ENCODE data around the gene NFYC.

The NFYC gene

DNA sequence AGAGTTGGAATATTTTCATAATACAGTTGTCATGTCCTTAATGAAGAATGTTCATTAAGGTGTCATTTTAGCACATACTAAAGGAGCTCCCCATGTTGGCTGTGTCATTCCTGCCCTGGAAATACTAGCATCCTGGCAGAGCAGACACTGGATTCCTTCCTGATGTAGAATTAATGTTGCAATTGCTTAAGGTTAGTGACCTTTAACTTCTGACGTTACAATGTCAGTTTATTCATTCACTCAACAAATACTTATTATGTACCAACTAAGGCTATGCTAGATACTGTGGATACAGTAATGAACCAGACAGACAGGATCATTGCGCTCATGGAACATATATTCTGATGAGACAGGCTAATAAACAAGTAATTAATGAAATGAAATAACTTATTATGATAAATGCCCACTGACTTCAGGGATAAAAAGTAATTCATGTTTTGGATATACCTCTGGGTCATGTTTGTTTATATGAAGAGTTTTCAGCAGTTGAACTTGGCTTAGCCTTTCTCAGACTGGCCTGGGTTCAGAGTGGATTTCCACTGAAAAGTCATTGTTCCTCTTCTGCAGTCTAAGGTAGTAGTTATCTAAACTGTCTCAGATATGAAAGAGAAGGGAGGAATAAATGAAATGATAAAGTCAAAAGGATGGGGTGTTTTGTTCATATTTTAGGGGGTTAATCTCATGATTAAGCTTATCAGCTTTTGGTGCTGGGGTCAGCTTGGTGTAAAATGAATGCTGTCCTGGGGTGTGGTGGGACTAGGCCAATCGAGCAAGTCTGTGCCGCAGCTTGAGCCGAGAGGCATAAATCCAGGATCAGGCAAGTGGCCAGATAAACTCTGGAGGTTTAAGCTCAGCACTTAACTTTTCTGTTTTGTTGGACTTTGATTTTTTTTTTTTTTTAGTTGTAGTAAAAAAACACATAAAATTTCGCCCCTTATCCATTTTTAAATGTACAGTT is 48.8 kb downstream of the NFYC start:
- no peak for DNase-seq

DNA sequence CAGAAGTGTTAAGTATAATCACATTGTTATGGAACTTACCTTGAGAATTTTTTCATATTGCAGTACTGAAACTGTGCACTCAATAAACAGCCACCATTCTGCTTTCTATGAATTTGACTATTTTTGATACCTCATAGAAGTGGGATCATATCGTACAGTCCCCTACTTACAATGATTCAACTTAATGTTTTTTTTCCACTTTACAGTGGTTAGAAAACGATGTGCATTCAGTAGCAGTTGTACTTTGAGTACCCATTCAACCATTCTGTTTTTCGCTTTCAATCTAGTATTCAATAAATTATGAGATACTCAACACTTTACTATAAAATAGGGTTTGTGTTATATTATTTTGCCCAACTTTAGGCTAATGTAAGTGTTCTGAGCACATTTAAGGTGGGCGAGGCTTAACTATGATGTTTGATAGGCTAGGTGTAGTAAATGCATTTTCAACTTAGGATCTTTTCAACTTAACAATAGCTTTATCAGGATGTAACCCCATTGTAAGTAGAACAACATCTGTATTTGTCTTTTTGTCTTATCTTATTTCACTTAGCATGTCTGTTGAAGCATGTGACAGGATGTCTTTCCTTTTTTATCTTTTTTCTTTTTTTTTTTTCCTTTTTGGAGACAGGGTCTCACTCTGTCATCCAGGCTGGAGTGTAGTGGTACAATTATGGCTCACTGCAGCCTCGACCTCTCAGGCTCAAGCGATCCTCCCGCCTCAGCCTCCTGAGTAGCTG is 49.7 kb downstream of the NFYC start:
- DNase-seq: no peak

DNA sequence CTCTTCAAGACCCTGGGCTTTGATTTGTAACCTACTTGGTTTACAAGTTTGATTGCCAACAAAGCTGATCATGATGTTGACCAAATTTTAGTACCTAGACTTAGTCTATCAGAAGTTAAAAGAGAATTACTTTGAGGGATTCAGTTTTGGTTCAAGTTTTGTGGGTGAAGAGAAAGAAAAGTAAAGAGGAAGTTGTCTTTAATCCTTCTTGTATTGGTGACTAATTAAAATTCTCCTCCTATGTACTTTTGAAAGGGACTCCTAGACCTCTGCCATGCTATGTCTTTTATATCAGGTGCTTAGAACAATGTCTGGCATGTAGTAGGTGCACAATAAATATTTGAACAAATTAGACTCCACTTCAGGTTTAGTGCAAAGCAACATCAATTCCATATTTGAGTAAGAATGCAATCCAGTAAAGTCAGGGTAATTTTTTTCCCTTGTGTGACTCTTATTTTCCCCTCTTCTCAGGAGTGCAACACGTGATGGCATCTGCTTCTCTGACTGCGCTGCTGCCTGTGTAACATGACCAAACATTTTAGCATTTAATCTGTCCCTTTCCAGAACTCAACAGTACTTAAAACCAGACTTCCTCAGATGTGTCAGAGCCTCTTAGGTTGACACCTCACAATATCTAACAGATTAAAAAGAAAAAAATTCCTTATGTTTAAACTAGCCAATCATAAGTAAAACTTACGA is 51.0 kb downstream of the NFYC start:
- DNase-seq: peak; percentile 27

DNA sequence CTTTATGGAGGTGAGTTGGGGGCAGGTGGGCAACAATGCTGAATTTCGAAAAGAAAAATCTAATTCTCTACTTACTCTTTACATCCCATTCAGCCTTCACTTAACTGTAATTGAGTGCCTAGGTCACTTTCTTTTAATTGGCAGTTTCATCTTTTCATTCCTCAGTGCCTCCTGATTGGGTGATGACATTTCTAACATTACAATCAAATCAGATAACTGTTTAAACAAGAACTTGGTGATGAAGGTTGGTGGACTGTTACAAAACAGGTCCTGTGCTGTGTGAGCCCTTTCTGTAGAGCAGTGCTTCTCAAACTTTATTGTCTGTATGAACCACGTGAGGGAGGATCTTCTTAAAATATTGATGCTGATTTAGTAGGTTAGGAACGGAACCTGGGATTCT is 51.9 kb downstream of the NFYC start:
- DNase-seq: no peak

DNA sequence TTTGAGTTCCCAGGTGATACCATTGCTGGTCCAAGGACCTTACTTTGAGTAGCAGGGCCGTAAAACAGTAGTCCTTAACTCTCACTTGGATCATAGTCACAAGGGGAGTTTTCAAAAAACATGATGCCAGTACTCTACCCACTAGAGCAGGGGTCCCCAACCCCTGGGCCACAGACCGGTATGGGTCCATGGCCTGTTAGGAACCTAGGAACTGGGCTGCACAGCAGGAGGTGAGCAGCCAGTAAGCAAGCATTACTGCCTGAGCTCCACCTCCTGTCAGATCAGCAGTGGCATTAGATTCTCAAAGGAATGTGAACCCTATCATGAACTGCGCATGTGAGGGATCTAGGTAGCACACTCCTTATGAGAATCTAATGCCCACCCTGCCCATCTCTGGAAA is 52.4 kb downstream of the NFYC start:
- no peak for DNase-seq

DNA sequence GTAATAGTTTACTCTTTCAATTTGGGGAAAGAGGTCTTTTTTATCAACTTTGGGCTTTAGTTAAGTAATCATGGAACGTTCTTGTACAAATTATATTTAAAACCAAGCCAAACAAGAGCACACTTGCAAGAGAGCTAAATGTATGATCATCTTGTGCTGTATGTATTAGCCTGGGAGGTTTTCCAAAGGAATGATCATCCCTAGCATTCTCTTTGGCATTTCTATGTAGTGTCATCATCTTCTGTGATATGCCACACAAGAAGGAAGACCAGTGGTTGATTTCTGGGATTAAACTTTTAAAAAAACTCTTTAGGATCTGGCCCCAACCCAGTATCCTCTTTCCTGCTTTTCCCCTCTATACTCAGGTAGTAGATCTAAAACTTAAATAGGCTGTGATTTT is 53.7 kb downstream of the NFYC start:
- no peak for DNase-seq

DNA sequence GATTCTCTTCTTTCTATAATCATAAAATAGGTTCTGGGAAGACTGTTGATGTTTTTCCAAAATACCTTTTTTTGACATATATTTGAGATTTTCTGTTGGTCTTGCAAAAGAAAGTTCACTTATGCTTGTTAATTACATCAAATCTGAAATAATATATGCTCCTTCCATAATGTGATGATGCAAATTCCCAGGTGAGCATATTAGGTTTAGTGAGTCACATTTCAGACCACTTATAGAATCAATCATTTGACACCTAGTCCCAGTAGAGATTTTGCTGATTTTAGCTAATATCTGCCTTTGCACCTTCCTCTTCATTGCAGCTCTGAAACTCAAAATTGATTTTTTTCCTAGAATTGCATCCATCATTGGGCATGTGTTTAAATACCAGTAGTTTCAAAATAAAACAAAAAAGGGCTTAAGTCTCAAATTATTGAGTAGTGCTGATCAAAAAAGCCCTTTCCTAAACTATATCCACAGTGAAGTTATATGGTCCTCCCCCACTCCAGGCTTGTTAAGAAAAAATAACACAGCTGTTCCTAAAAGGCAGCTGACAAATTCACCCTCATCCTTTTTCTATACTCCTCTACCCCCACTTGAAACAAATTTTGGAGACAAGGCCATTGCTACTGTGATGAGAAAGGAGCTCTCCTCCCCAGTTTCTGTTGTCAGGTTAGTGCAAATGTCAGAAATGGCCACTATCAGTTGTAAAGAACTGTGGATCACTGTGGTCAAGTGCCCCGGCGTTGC is 55.0 kb downstream of the NFYC start:
- no peak for DNase-seq

DNA sequence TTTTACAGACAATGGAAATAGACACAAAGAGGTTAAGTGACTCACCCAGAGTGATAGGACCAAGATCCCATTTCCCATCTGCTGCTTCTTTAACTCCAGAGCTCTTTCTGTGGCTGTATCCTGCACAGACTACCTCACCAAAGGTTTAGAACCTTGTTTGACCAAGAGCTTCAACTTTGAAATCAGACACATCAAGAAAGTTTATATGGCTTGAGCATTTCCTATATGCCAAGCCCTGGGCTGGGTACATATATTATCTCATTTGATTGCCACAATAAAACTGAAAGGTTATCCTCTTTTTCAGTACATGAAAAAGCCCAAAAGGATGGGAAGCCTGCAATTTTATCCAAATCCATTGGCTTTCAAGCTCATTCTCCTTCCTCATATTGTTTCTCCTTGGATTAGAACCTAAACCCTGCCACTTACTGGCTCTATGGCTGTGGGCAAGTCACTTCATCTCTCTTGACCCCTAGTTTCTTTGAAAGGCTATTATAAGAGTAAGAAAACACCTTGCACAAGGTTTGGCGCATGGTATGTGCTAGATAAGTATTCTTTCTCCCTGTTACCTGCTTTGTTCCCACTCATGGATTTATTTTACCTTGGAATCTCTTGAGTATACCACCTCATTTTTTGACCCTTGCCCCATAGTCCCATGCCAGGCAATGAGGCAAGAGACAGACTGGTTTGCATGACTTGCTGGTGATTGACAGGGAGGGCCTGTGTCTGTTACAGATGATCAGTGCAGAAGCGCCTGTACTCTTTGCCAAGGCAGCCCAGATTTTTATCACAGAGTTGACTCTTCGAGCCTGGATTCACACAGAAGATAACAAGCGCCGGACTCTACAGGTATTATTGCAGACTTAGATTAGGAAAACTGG is 57.6 kb downstream of the NFYC start:
- no peak for DNase-seq

DNA sequence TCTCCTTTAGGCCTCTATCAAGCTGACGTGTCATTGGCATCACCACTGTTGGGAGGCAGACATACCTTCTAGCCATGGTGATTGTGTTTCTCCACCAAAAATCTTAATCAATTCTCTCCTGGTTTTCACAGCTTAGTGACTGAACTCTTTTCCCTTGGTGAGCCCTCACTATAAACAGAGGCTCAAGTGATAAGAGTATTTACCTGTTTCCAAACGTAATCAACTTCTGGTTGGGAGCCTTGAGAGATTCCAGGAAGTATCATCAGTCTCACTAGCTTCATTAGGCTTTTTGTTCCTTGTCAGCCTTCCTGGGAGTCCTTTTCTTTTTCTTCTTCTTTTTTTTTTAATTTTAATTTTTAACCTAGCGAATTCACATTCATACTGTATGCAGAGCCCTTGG is 58.3 kb downstream of the NFYC start:
- no peak for DNase-seq

DNA sequence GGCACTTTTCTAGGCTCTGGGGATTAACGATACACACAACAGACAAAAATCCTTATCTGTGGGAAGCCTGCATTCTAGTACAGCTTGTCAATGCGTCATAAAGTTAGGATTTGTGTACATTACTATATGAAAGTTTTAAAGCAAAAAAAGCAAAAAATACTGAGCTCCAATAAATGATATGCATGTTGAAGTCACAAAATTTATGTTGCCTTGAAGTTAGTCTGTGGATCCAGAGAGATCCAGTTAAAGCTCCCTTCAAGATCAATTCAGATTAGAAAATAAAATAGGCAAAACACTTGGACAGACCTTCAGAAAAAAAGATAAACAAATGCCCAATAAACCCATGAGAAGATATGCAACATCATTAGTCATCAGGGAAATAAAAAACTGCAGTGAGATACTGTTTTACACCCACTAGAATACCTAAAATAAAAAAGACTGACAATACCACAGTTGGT is 59.0 kb downstream of the NFYC start:
- no peak for DNase-seq

DNA sequence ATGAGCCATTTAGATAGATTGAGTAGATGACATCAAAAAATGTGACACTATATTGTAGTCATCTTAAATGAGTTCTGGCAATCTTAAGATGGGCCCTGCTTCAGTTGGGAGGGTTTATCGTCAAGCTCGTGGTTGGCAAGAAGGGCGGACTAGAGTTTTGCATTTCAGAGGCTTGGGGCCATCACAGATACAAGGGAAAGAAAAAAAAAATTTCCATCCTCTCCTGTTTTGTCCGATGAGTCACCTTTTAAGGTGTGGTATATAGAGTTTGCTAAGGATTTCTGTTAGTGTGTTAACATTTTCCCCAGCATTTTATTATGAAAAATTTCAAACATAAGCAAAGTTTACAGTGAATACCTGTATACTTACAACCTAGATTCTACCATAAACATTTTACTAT is 60.3 kb downstream of the NFYC start:
- DNase-seq: no peak

DNA sequence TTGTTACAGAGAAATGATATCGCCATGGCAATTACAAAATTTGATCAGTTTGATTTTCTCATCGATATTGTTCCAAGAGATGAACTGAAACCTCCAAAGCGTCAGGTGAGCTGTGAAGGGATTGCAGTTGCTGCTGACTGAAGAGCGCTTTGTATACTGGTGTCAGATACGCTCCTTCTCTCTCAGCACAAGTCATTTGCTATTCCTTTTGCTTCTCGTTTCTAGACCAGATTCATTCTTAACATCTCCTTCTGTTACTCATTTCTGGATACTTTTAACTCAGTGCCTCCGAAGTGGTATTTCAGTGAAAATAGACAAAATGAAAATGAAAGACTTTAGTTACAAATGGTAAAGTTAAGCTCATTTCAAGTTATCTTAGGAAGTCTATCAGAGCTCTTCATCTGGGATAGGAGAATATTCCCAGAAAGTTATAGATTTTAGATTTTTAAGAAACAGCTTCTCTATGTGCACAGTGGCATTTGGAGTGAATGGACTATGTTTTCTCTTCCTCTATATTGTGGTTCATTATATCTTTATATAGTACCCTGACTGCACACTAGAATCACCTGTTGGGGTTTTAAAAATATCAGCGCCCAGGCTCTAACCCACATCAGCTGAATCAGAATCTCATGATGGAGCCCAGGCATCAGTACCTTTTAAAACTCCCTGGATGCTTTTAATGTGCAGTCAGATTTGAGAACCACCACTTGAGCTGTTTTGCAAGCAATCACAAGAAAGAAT is 61.8 kb downstream of the NFYC start:
- DNase-seq: peak; percentile 57

DNA sequence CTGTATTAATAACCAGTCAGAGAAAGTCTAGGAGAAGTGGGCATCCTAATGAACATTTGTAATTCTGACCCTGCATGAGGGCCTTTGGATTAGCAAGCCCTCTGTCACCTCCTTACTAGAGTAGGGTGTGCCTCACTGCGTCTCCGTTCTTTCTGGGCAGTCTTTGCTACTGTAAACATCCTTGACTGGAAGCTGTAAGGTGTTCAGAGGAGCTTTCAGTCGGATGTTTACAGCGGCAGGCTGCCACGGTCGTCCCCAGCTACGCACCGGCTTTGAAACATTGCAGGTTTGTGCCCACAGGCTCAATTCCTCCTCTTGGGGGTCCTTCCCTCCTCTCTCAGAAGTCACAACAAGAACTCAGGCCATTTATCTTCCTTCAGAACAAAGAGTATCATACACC is 62.7 kb downstream of the NFYC start:
- no peak for DNase-seq

DNA sequence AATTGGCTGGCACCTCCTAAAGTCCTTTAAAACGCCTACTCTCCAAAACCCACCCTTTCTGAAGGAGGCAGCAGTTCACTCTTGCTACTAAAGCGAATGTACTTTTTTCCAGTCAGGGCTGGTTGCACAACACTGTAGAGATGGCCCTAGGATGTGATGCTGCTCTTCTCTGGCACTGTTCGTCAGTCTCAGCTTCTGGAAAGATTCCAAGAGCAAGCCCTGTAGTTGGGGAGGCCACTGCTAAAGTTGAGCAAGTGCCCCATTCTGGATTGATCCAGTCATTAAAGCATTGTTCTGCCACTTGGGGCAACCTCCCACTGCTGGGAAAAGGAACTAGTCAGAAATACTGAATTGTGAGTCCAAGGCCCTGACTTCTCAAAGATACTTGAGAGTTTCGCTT is 63.6 kb downstream of the NFYC start:
- no peak for DNase-seq

DNA sequence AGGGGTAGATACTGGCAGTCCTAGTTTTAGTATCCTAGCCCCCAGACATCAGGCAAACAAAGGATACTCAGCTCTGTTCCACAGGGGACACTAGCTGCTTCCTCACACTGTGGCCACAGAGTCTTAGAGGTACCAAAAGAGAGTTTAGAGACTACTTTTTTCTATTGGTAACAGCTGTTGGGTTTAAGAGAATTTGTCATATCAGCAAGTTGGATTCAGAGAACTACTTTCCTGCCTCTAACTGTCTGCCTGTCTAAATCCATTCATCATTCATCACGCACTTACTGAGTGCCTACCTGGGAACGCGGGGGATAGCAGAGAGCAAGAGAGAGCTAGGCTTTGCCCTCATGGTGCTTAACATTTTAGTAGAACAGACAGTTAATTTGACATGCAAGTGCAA is 65.0 kb downstream of the NFYC start:
- DNase-seq: no peak

DNA sequence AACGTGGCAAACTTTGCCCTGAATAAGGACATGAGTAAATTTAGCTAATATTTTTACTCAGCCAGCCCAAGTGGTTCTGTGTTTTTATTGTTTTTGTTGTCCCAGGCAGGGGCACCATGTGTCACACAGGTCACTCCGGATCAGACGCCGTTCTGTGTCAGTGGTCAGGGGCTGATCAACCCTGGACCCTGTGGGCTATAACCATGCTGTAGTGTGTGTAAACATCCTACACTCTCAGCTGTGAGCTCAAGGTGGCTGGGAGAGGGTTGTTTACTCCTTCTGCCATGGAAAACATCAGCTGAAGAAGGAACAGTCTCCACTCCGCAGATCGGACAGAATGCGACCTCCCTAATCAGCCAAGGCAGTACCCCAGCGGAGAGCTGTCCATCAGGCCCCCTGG is 65.6 kb downstream of the NFYC start:
- no peak for DNase-seq

DNA sequence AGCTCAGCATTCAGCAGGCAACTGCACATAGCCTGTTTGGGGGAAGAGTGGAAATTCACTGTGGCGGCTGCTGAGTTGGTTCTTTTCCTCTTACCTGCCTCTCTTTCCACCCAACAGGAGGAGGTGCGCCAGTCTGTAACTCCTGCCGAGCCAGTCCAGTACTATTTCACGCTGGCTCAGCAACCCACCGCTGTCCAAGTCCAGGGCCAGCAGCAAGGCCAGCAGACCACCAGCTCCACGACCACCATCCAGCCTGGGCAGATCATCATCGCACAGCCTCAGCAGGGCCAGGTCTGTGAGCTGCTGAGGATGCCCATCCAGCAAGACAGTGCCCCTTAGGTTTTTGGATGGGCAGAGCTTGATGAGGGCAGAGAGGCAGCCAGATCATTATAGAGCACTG is 66.5 kb downstream of the NFYC start:
- no peak for DNase-seq

DNA sequence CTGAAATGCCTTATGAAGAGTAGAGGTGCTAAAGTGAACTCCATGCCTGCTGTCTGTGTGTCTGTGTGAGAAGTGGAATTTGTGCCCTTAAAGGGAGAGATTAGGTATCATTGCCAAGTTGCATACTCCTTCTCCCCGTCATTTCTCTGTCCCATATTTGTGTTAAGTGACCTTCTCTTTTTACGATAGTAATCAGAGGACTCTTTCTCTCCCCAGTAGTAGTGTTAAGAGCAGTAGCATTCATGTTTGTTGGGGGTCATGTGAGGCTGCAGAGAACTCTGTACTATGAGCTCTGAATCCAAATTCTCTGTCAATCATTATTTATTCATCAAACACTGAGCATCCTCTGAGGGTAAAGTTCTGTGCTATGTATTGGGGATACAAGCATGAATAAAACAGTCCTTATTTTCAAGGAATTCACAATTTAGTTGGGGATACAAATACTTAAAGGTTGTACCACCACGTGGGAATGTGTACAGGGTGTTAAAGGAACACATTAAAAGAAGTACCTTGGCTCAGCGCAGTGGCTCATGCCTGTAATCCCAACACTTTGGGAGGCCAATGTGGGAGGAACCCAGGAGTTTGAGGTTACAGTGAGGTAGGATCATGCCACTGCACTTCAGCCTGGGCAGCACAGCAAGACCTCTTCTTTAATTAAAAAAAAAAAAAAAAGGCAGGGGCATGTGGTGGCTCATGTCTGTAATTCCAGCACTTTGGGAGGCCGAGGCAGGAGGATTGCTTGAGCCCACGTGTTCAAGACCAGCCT is 67.3 kb downstream of the NFYC start:
- no peak for DNase-seq

DNA sequence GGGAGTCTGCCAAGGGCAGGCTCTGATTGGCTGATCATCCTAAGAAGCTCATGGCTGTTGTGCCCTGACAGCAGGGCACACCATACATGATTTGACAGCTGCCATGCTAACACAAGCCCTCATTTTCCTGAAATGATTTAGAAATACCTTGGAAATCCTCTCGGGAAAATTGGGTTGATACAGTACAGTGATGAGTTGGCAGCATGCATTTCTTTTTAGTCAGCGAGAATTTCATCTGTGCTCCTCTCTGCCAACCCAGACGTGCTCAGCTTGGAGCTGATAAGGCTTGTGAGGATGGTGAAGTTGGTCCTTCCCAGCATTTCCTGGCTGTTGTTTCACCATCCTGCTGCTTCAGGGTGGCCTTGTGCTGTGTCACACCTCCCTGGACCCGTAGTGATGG is 69.5 kb downstream of the NFYC start:
- no peak for DNase-seq
